Measurements from ENCODE around the gene TUBGCP2.

DNA sequence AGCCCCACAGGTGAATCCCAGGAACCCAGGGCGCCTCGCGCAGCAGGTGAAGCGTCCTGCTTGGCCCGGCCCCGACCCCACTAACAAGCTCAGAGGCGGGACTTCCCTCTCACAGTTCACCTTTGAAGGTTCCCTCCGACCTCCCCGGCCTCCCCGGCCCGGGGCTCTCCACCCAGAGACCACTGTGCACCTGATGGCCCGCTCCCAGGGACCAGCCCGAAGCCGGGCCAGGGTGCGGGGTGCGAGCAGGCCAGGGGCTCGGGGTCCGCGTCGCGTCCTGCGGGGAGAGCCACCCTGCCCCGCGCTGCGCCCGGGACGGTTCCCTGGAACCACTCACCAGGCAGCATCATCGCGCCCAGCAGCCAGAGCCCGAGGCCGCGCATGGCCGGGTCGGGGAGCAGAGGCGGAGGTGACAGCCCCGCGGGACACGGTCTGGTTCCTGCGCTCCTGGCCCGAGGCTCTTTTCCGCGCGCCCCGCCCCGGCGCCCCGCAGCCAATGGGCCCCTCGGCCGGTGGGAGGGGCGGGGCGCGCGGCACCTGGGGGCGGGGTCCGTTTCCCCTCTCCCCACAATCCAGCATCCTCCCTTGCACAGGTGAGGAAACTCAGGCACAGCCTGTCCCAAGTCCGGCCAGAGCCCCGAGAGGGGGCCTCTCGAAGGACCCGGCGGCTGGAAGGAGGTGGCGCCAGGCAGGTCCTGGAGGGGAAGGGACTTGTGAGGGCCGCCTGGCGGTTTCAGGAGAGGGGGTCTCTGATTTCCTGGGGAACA, 32.1 kb downstream of the TUBGCP2 start, which contains the start of gene ADAM8:
- TF ChIP-seq CTCF (IDR thresholded peaks at IDR 0.05) (no peak), EP300 (IDR thresholded peaks at IDR 0.05) (no peak)

All from ovary (tissue), 3 donors.